Measurements from ENCODE around the gene MED12L. TPM values are rescaled to one million over a fixed set of nuclear protein-coding genes. Genes with fewer than 3 reads are reported as not detected.

Gene MED12L
- total RNA-seq, 4 donors from 2014 or later = 0.12 to 0.77 (median 0.21) TPM

- no peak for TF ChIP-seq EP300 (IDR thresholded peaks at IDR 0.05)
- no peak for TF ChIP-seq CTCF (IDR thresholded peaks at IDR 0.05)
- TF ChIP-seq POLR2AphosphoS5 (IDR thresholded peaks at IDR 0.05) = no peak
- TF ChIP-seq POLR2A (IDR thresholded peaks at IDR 0.05) = no peak
- Histone ChIP-seq H3K36me3 (no peaks in the 10 kb centered on the region), H3K27me3 (no peaks in the 10 kb centered on the region), H3K4me1 (no peaks in the 10 kb centered on the region), H3K27ac (no peak overlapping the region), H3K4me3 (no peak overlapping the region), H3K9me3 (no peaks in the 10 kb centered on the region)
- 63 to 100% methylated on average over 1 of the region's 1 CpG for WGBS, 2 donors (ENCODE audit: low coverage in 1 of 2)
- ATAC-seq = no peak
Measured at GRCh38 chr3:151100076-151100475, 14.6 kb downstream of the MED12L start.

GRCh38 chr3:151101270-151101969, 16.0 kb downstream of the MED12L start:
- H3K4me1 ChIP-seq = no peaks in the 10 kb centered on the region
- no peak overlapping the region for H3K27ac ChIP-seq
- no peaks in the 10 kb centered on the region for H3K27me3 ChIP-seq
- H3K9me3 ChIP-seq = no peaks in the 10 kb centered on the region
- no peak for TF ChIP-seq POLR2A (IDR thresholded peaks at IDR 0.05)
- no peak for TF ChIP-seq EP300 (IDR thresholded peaks at IDR 0.05)
- no peak for TF ChIP-seq POLR2AphosphoS5 (IDR thresholded peaks at IDR 0.05)
- no peak for TF ChIP-seq CTCF (IDR thresholded peaks at IDR 0.05)
- no peaks in the 10 kb centered on the region for H3K36me3 ChIP-seq
- 53 to 66% methylated on average over 7 to 8 of the region's 8 CpGs for WGBS, 2 donors (ENCODE audit: low coverage in 1 of 2)
- no peak overlapping the region for H3K4me3 ChIP-seq
- ATAC-seq = no peak

- no peak overlapping the region for H3K4me3 ChIP-seq
- ATAC-seq = no peak
- H3K9me3 ChIP-seq = no peaks in the 10 kb centered on the region
- no peak for TF ChIP-seq CTCF (IDR thresholded peaks at IDR 0.05)
- no peak for TF ChIP-seq POLR2A (IDR thresholded peaks at IDR 0.05)
- no peak for TF ChIP-seq EP300 (IDR thresholded peaks at IDR 0.05)
- no peak for TF ChIP-seq POLR2AphosphoS5 (IDR thresholded peaks at IDR 0.05)
- H3K27ac ChIP-seq = no peak overlapping the region
- H3K36me3 ChIP-seq = no peaks in the 10 kb centered on the region
- no peaks in the 10 kb centered on the region for H3K4me1 ChIP-seq
- no peaks in the 10 kb centered on the region for H3K27me3 ChIP-seq
- 86 to 100% methylated on average over 1 to 2 of the region's 2 CpGs for WGBS, 2 donors (ENCODE audit: low coverage in 1 of 2)
Measured at GRCh38 chr3:151106311-151106710, 20.8 kb downstream of the MED12L start.

GRCh38 chr3:151107177-151107576, 21.7 kb downstream of the MED12L start:
- TF ChIP-seq POLR2AphosphoS5 (IDR thresholded peaks at IDR 0.05) = no peak
- Histone ChIP-seq H3K27me3 (no peaks in the 10 kb centered on the region), H3K27ac (no peak overlapping the region), H3K36me3 (no peaks in the 10 kb centered on the region), H3K4me3 (no peak overlapping the region), H3K4me1 (no peaks in the 10 kb centered on the region), H3K9me3 (no peaks in the 10 kb centered on the region)
- no peak for ATAC-seq
- 79 to 95% methylated on average over 4 of the region's 4 CpGs for WGBS, 2 donors (ENCODE audit: low coverage in 1 of 2)

- no peaks in the 10 kb centered on the region for H3K9me3 ChIP-seq
- H3K27ac ChIP-seq = no peak overlapping the region
- ATAC-seq = no peak
- H3K4me1 ChIP-seq = no peaks in the 10 kb centered on the region
- WGBS, 2 donors (ENCODE audit: low coverage in 1 of 2) = 71% methylated on average over 4 to 5 of the region's 5 CpGs
- TF ChIP-seq CTCF (IDR thresholded peaks at IDR 0.05) = no peak
- no peak for TF ChIP-seq POLR2AphosphoS5 (IDR thresholded peaks at IDR 0.05)
- no peak for TF ChIP-seq EP300 (IDR thresholded peaks at IDR 0.05)
- TF ChIP-seq POLR2A (IDR thresholded peaks at IDR 0.05) = no peak
- H3K4me3 ChIP-seq = no peak overlapping the region
- H3K27me3 ChIP-seq = no peaks in the 10 kb centered on the region
- no peaks in the 10 kb centered on the region for H3K36me3 ChIP-seq
Measured at GRCh38 chr3:151107701-151108100, 22.2 kb downstream of the MED12L start.

Data from gastroesophageal sphincter (tissue), 4 donors.